Bone marrow (tissue), 2 donors: ENCODE measurements around the gene THOC1.

ENCODE experiments used
- DNase-seq, 2 donors: peaks; one replicate each; lab custom pipeline; 2025; lab: John Stamatoyannopoulos, UW

Gene THOC1

GRCh38 chr18:274313-274712, 6.5 kb upstream of the THOC1 start:
- no peak for DNase-seq

- no peak for DNase-seq
These were observed 5.7 kb upstream of the THOC1 start for GRCh38 chr18:273525-273924.

GRCh38 chr18:272650-273049, 4.8 kb upstream of the THOC1 start:
- DNase-seq, result no peak

- no peak for DNase-seq
These were observed 1.7 kb upstream of the THOC1 start for GRCh38 chr18:269480-270095.

- DNase-seq, result no peak
These were observed 513 bp downstream of the THOC1 start for GRCh38 chr18:267380-267687.

GRCh38 chr18:261398-262073, 6.3 kb downstream of the THOC1 start:
- no peak for DNase-seq

- DNase-seq, result no peak
These were observed 7.3 kb downstream of the THOC1 start for GRCh38 chr18:260547-260946.

GRCh38 chr18:255171-255570, 12.7 kb downstream of the THOC1 start:
- DNase-seq, result no peak

- no peak for DNase-seq
These were observed 14.7 kb downstream of the THOC1 start for GRCh38 chr18:253121-253520.

GRCh38 chr18:251572-251971, 16.3 kb downstream of the THOC1 start:
- no peak for DNase-seq

GRCh38 chr18:250685-251084, 17.2 kb downstream of the THOC1 start:
- no peak for DNase-seq

GRCh38 chr18:248053-248452, 19.8 kb downstream of the THOC1 start:
- DNase-seq, result no peak

- DNase-seq, result no peak
These were observed 22.5 kb downstream of the THOC1 start for GRCh38 chr18:245282-245847.

- DNase-seq, result no peak
These were observed 27.7 kb downstream of the THOC1 start for GRCh38 chr18:240175-240574.

- no peak for DNase-seq
These were observed 36.3 kb downstream of the THOC1 start for GRCh38 chr18:231563-231962.

- DNase-seq, result no peak
These were observed 39.3 kb downstream of the THOC1 start for GRCh38 chr18:228586-228985.

- DNase-seq, result no peak
These were observed 39.9 kb downstream of the THOC1 start for GRCh38 chr18:227902-228301.

- no peak for DNase-seq
These were observed 40.5 kb downstream of the THOC1 start for GRCh38 chr18:227374-227773.

GRCh38 chr18:225745-226144, 42.1 kb downstream of the THOC1 start:
- DNase-seq, result no peak

GRCh38 chr18:220708-221107, 47.1 kb downstream of the THOC1 start:
- DNase-seq, result no peak

GRCh38 chr18:217532-218336, 50.1 kb downstream of the THOC1 start:
- no peak for DNase-seq

GRCh38 chr18:215448-216010, 52.3 kb downstream of the THOC1 start:
- DNase-seq, result no peak

- DNase-seq, result no peak
These were observed 53.9 kb downstream of the THOC1 start for GRCh38 chr18:213966-214365.
